Esophagus muscularis mucosa (tissue), 4 donors: ENCODE measurements around the gene C11orf65.

Source experiments
- EP300 ChIP-seq: sonication (generic); formaldehyde crosslinking; IDR thresholded peaks from one replicate; pipeline ENCODE4 v1.6.1; 2017; ENCODE audit warnings: antibody characterized with exemption
- POLR2A ChIP-seq: fragments of 450-650 bp; IDR thresholded peaks from one replicate; pipeline ENCODE4 v1.6.1; 2017; ENCODE audit warnings: antibody characterized with exemption, moderate library complexity, mild to moderate bottlenecking, low read depth
- TF ChIP-seq, protein P1 (sequence below), 3 experiments: fragments of 200-600 bp in 2 of 3; fragments of 450-650 bp in 1 of 3; sonication (generic) in 2 of 3; IDR thresholded peaks; one replicate each; pipeline ENCODE4 v1.5.1; 2017 to 2019; ENCODE audit warnings: antibody characterized with exemption in 3 of 3, mild to moderate bottlenecking in 2 of 3, moderate library complexity in 1 of 3

DNA sequence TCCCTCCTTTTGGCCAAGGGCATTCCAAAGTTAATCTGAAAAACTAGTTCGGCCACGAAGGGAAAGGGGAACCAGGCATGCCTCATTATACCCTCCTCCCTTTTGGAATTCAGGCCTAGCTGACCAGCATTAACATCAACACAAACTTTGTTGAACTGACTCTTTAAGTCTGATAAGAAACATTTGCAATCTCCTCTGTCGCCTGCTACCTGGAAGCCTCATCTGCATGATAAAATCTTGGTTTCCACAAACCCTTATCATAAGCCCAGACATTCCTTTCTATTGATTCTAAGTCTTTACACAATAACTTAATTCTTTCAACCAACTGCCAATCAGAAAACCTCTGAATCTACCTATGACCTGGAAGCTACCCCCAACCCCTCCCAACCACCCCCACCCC, 19.5 kb upstream of the C11orf65 start:
- TF ChIP-seq, protein P1, sequence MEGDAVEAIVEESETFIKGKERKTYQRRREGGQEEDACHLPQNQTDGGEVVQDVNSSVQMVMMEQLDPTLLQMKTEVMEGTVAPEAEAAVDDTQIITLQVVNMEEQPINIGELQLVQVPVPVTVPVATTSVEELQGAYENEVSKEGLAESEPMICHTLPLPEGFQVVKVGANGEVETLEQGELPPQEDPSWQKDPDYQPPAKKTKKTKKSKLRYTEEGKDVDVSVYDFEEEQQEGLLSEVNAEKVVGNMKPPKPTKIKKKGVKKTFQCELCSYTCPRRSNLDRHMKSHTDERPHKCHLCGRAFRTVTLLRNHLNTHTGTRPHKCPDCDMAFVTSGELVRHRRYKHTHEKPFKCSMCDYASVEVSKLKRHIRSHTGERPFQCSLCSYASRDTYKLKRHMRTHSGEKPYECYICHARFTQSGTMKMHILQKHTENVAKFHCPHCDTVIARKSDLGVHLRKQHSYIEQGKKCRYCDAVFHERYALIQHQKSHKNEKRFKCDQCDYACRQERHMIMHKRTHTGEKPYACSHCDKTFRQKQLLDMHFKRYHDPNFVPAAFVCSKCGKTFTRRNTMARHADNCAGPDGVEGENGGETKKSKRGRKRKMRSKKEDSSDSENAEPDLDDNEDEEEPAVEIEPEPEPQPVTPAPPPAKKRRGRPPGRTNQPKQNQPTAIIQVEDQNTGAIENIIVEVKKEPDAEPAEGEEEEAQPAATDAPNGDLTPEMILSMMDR (IDR thresholded peaks at IDR 0.05) = no peak
- TF ChIP-seq EP300 = no peak
- no peak for TF ChIP-seq POLR2A
